ENCODE measurements around the gene TFAP2E. TPM values are rescaled to one million over a fixed set of nuclear protein-coding genes. Genes with fewer than 3 reads are reported as not detected.

TFAP2E gene
- total RNA-seq, 1 donor from 2014 or later = 0.41 TPM

DNA sequence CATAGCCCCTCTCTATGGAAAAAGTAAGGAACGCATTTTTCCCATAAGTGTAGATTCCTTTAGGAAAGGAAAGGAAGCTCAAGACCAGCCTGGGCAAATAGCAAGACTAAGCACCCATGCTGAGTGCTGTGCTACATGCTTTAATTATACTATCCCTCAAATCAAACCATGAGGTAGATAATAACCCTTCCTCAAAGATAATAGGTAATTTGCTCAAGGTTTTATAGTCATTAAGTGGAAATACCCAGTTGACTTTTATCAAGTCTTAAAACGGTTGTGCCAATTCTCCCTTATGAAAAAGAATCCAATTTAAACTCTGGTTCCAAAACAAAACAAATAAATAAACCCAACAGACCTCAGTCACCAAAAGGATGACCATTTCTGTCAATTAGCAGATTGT lies 19.3 kb upstream of the TFAP2E start:
- no peaks in the 10 kb centered on the region for H3K9me3 ChIP-seq (ENCODE audit: insufficient read depth, low read depth, low read length)
- Mint-ChIP-seq H3K27me3 (ENCODE audit: low read depth, unreplicated experiment) (no peaks in the 10 kb centered on the region), H3K9me3 (ENCODE audit: unreplicated experiment) (no peaks in the 10 kb centered on the region), H3K36me3 (ENCODE audit: low read depth, unreplicated experiment) (peaks cover 5% of the 10 kb centered on the region), H3K4me3 (ENCODE audit: unreplicated experiment) (no peak overlapping the region), H3K27ac (ENCODE audit: unreplicated experiment) (no peak overlapping the region), H3K4me1 (ENCODE audit: low read depth, unreplicated experiment) (peaks cover 21% of the 10 kb centered on the region)
- TF ChIP-seq, protein P1, sequence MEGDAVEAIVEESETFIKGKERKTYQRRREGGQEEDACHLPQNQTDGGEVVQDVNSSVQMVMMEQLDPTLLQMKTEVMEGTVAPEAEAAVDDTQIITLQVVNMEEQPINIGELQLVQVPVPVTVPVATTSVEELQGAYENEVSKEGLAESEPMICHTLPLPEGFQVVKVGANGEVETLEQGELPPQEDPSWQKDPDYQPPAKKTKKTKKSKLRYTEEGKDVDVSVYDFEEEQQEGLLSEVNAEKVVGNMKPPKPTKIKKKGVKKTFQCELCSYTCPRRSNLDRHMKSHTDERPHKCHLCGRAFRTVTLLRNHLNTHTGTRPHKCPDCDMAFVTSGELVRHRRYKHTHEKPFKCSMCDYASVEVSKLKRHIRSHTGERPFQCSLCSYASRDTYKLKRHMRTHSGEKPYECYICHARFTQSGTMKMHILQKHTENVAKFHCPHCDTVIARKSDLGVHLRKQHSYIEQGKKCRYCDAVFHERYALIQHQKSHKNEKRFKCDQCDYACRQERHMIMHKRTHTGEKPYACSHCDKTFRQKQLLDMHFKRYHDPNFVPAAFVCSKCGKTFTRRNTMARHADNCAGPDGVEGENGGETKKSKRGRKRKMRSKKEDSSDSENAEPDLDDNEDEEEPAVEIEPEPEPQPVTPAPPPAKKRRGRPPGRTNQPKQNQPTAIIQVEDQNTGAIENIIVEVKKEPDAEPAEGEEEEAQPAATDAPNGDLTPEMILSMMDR (IDR thresholded peaks at IDR 0.05; ENCODE audit: insufficient read depth, low read depth, low read length) = no peak
- no peak for TF ChIP-seq EZH2 (IDR thresholded peaks at IDR 0.05; ENCODE audit: insufficient read depth, low read length)
- peaks cover 40% of the 10 kb centered on the region for H3K79me2 ChIP-seq (ENCODE audit: insufficient read depth, low read length)
- H3K9ac ChIP-seq (ENCODE audit: low read length) = no peak overlapping the region
- no peak overlapping the region for H3K4me3 ChIP-seq (ENCODE audit: insufficient read depth, low read depth, low read length)
- no peak for FAIRE-seq
- peaks cover 22% of the 10 kb centered on the region for H3K4me1 ChIP-seq (ENCODE audit: insufficient read depth, low read length)
- no peak overlapping the region for H3K27ac ChIP-seq (ENCODE audit: low read depth, low read length)
- peaks cover 32% of the 10 kb centered on the region for H4K20me1 ChIP-seq (ENCODE audit: insufficient read depth, low read length)
- H2AFZ ChIP-seq (ENCODE audit: low read depth, low read length) = no peak overlapping the region
- no peaks in the 10 kb centered on the region for H3K27me3 ChIP-seq (ENCODE audit: insufficient read depth, low read length)
- H3K4me2 ChIP-seq (ENCODE audit: low read length) = no peak overlapping the region
- peaks cover 9% of the 10 kb centered on the region for H3K36me3 ChIP-seq (ENCODE audit: insufficient read depth, low read length)
- DNase-seq (ENCODE audit: low read depth) = no peak

DNA sequence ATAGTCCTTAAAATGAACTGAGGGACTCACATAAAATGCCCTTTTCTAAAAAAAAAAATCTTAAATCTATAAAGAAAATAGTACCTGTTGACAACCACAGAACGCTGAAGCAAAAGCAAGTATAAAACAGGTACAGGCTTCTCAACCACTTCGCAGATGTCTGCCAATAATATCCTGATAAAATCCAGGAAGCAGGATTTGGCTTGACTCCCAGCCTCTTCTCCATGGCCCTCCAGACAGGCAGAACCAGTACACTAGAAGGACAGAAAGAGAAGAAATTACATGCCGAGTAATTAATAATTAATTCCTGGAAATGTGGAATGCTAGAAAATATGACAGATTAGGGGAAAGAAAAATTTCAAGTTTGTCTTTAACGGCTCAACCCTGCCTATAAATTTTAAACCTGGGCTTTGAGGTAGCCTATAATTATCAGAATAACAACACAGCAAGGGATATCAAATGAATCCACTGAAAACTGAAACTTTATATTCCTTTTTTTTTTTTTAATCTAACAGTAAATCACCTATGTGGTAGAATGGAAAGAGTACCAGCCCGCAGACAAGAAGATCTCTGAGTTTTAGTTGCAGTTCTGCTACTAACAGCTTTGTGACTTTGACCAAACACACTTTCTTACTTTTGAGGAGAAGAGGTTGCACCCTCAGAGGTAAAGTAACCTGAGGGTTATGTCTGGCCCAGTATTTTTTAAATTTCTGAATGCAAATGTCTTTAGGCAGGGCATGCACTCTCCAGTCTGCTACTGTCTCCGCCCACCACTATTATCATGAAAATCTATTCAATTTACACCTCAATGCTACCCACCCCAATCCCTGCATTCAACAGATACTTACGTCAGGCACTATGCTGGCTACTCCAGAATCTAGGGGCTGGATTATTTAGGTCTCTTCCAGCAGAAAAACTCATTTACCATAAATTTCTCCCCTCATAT lies 18.6 kb upstream of the TFAP2E start:
- Histone ChIP-seq H3K4me2 (ENCODE audit: low read length) (peak overlapping the region; percentile 88), H3K9me3 (ENCODE audit: insufficient read depth, low read depth, low read length) (no peaks in the 10 kb centered on the region), H3K27ac (ENCODE audit: low read depth, low read length) (no peak overlapping the region), H2AFZ (ENCODE audit: low read depth, low read length) (no peak overlapping the region), H4K20me1 (ENCODE audit: insufficient read depth, low read length) (peaks cover 37% of the 10 kb centered on the region), H3K9ac (ENCODE audit: low read length) (no peak overlapping the region), H3K4me1 (ENCODE audit: insufficient read depth, low read length) (peaks cover 28% of the 10 kb centered on the region), H3K36me3 (ENCODE audit: insufficient read depth, low read length) (peaks cover 9% of the 10 kb centered on the region), H3K27me3 (ENCODE audit: insufficient read depth, low read length) (no peaks in the 10 kb centered on the region), H3K79me2 (ENCODE audit: insufficient read depth, low read length) (peaks cover 43% of the 10 kb centered on the region), H3K4me3 (ENCODE audit: insufficient read depth, low read depth, low read length) (no peak overlapping the region)
- H3K9me3 Mint-ChIP-seq (ENCODE audit: unreplicated experiment) = no peaks in the 10 kb centered on the region
- H3K27me3 Mint-ChIP-seq (ENCODE audit: low read depth, unreplicated experiment) = no peaks in the 10 kb centered on the region
- peaks cover 23% of the 10 kb centered on the region for H3K4me1 Mint-ChIP-seq (ENCODE audit: low read depth, unreplicated experiment)
- FAIRE-seq (no peak), DNase-seq (ENCODE audit: low read depth) (no peak)
- no peak for TF ChIP-seq EZH2 (IDR thresholded peaks at IDR 0.05; ENCODE audit: insufficient read depth, low read length)
- TF ChIP-seq, protein P1 (IDR thresholded peaks at IDR 0.05; ENCODE audit: insufficient read depth, low read depth, low read length) = no peak
- no peak overlapping the region for H3K27ac Mint-ChIP-seq (ENCODE audit: unreplicated experiment)
- peaks cover 5% of the 10 kb centered on the region for H3K36me3 Mint-ChIP-seq (ENCODE audit: low read depth, unreplicated experiment)
- peak overlapping the region; percentile 55 for H3K4me3 Mint-ChIP-seq (ENCODE audit: unreplicated experiment)

DNA sequence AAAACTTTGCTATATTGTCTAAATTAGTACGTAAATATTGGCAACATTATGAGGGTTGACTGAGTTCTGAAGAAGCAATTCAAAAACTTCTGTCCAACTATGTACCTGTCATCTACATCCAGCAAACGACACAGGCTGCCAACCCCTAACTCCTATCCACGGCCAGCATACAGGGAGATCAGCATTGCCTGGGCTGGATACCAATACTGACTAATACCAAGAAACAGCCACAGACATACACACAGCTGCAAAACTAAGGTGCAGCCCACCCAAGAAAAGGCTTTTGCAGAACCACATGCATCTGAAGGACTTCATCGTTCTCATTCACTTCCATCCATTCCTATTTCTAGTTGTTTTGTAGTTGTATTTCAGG lies 17.9 kb upstream of the TFAP2E start:
- Histone ChIP-seq H3K4me2 (ENCODE audit: low read length) (peak overlapping the region; percentile 88), H3K27me3 (ENCODE audit: insufficient read depth, low read length) (no peaks in the 10 kb centered on the region), H3K9me3 (ENCODE audit: insufficient read depth, low read depth, low read length) (no peaks in the 10 kb centered on the region), H3K4me3 (ENCODE audit: insufficient read depth, low read depth, low read length) (no peak overlapping the region), H3K36me3 (ENCODE audit: insufficient read depth, low read length) (peaks cover 3% of the 10 kb centered on the region), H4K20me1 (ENCODE audit: insufficient read depth, low read length) (peaks cover 44% of the 10 kb centered on the region), H3K9ac (ENCODE audit: low read length) (peak overlapping the region; percentile 91), H3K27ac (ENCODE audit: low read depth, low read length) (peak overlapping the region; percentile 95), H3K79me2 (ENCODE audit: insufficient read depth, low read length) (peaks cover 48% of the 10 kb centered on the region), H3K4me1 (ENCODE audit: insufficient read depth, low read length) (peaks cover 29% of the 10 kb centered on the region), H2AFZ (ENCODE audit: low read depth, low read length) (no peak overlapping the region)
- Mint-ChIP-seq H3K27me3 (ENCODE audit: low read depth, unreplicated experiment) (no peaks in the 10 kb centered on the region), H3K9me3 (ENCODE audit: unreplicated experiment) (no peaks in the 10 kb centered on the region), H3K36me3 (ENCODE audit: low read depth, unreplicated experiment) (peaks cover 5% of the 10 kb centered on the region), H3K27ac (ENCODE audit: unreplicated experiment) (no peak overlapping the region), H3K4me3 (ENCODE audit: unreplicated experiment) (peak overlapping the region; percentile 3), H3K4me1 (ENCODE audit: low read depth, unreplicated experiment) (peaks cover 23% of the 10 kb centered on the region)
- DNase-seq (ENCODE audit: low read depth) = peak; percentile 37
- FAIRE-seq = no peak
- TF ChIP-seq, protein P1 (IDR thresholded peaks at IDR 0.05; ENCODE audit: insufficient read depth, low read depth, low read length) = no peak
- no peak for TF ChIP-seq EZH2 (IDR thresholded peaks at IDR 0.05; ENCODE audit: insufficient read depth, low read length)
